Suprapubic skin (tissue), 4 donors: ENCODE results near the gene TMEM164.

Experiments used
- EP300 ChIP-seq: sonication (generic); formaldehyde crosslinking; IDR thresholded peaks from one replicate; pipeline ENCODE4 v1.6.1; 2017; ENCODE audit warnings: antibody characterized with exemption
- POLR2A ChIP-seq, 2 donors: fragments of 450-650 bp; IDR thresholded peaks; one replicate each; pipeline ENCODE4 v1.6.1; 2017; ENCODE audit warnings: antibody characterized with exemption in 2 of 2, mild to moderate bottlenecking in 2 of 2, moderate library complexity in 2 of 2
- POLR2AphosphoS5 ChIP-seq, 3 donors: sonication (generic); formaldehyde crosslinking; IDR thresholded peaks; one replicate each; pipeline ENCODE4 v1.6.1; 2017; ENCODE audit warnings: antibody characterized with exemption in 3 of 3
- TF ChIP-seq, protein P1 (sequence below), 2 donors: fragments of 200-600 bp in 1 of 2; fragments of 450-650 bp in 1 of 2; sonication (generic) in 1 of 2; IDR thresholded peaks; one replicate each; pipeline ENCODE4 v1.5.1; 2016 to 2019; ENCODE audit warnings: antibody characterized with exemption in 2 of 2, mild to moderate bottlenecking in 1 of 2, moderate library complexity in 1 of 2

DNA sequence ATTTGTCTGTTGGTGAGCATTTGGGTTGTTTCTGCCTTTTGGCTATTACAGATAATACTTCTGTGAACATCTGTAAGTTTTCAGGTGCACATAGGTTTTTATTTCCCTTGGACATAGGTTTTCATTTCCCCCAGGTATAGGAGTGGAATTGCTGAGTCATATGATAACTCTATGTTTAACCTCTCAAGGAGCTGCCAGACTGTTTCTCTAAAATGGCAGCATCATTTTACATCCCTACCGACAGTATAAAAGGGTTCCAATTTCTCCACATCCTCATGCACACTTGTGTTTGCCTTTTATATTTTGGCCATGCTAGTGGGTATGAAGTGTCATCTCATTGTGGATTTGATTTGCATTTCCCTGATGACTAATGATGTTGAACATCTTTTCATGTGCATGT, 53.5 kb downstream of the TMEM164 start:
- TF ChIP-seq, protein P1, sequence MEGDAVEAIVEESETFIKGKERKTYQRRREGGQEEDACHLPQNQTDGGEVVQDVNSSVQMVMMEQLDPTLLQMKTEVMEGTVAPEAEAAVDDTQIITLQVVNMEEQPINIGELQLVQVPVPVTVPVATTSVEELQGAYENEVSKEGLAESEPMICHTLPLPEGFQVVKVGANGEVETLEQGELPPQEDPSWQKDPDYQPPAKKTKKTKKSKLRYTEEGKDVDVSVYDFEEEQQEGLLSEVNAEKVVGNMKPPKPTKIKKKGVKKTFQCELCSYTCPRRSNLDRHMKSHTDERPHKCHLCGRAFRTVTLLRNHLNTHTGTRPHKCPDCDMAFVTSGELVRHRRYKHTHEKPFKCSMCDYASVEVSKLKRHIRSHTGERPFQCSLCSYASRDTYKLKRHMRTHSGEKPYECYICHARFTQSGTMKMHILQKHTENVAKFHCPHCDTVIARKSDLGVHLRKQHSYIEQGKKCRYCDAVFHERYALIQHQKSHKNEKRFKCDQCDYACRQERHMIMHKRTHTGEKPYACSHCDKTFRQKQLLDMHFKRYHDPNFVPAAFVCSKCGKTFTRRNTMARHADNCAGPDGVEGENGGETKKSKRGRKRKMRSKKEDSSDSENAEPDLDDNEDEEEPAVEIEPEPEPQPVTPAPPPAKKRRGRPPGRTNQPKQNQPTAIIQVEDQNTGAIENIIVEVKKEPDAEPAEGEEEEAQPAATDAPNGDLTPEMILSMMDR (IDR thresholded peaks at IDR 0.05), result no peak
- TF ChIP-seq EP300, result no peak
- TF ChIP-seq POLR2A (IDR thresholded peaks at IDR 0.05), result no peak
- no peak for TF ChIP-seq POLR2AphosphoS5 (IDR thresholded peaks at IDR 0.05)
